H1 (cell line): ENCODE data around the gene MPHOSPH10. TPM values are rescaled to one million over a fixed set of nuclear protein-coding genes. Genes with fewer than 3 reads are reported as not detected.

Source experiments
- ASH2L ChIP-seq: fragments of 200-600, 300-600 bp; sonication (generic); IDR thresholded peaks from one replicate; pipeline ENCODE4 v1.7.1; 2017; ENCODE audit warnings: low read length
- CBX5 ChIP-seq: fragments of 300-800, 300-1000 bp; sonication (generic); IDR thresholded peaks from 2 replicates; pipeline ENCODE4 v1.7.1; 2016; ENCODE audit warnings: antibody characterized with exemption, low read length, low read depth
- CHD7 ChIP-seq: fragments of 300-600 bp; sonication (generic); IDR thresholded peaks from 2 replicates; pipeline ENCODE4 v1.7.1; 2012; ENCODE audit warnings: low read length, moderate library complexity, mild to moderate bottlenecking, inconsistent platforms; ENCODE audit not compliant: insufficient replicate concordance
- JUN ChIP-seq: IDR thresholded peaks from 2 replicates; pipeline ENCODE4 v1.6.1; 2011; ENCODE audit warnings: low read depth, mild to moderate bottlenecking, improper control_type of control experiment, low read length
- PHF8 ChIP-seq: fragments of 200-600 bp; sonication (generic); conservative IDR thresholded peaks from 2 replicates; pipeline ENCODE4 v1.7.1; 2012; ENCODE audit warnings: low read depth, mild to moderate bottlenecking, inconsistent platforms, low read length, moderate library complexity
- SAP30 ChIP-seq: fragments of 300-600 bp; sonication (generic); IDR thresholded peaks from 2 replicates; pipeline ENCODE4 v1.7.1; 2012; ENCODE audit warnings: low read length, moderate library complexity, mild to moderate bottlenecking, inconsistent platforms; ENCODE audit not compliant: insufficient read depth, insufficient replicate concordance
- TBP ChIP-seq: IDR thresholded peaks from 2 replicates; pipeline ENCODE4 v1.6.1; 2011; ENCODE audit warnings: low read depth, low read length, improper control_type of control experiment
- polyA plus RNA-seq, 7 experiments: library from polyadenylated mRNA; depleted of rRNA in 3 of 7; stranded (reverse) in 5 of 7; unstranded in 2 of 7; fragments of >200 nt in 5 of 7; fragments of 200-250 nt in 2 of 7; gene quantifications; 1 replicate in 5 of 7; 2 replicates in 1 of 7; 4 replicates in 1 of 7; pipeline versions ENCODE4 v1.2.1 to v1.2.3, GENCODE V29; 2011 to 2013; ENCODE audit warnings: missing spikeins in 2 of 7, mixed read lengths in 2 of 7
- total RNA-seq: library from RNA; stranded (reverse); fragmentation: NEBNext Ultra II Directional; extraction: Animal tissue kit (Norgen Biotek cat#: 25700); gene quantifications from 2 replicates; pipeline ENCODE4 v1.2.1, GENCODE V29; 2021
- TF ChIP-seq, protein P1 (sequence below): IDR thresholded peaks from 2 replicates; pipeline ENCODE4 v1.6.1; 2012; ENCODE audit warnings: low read length, inconsistent platforms

The MPHOSPH10 gene
- total and polyA plus RNA-seq, 2 of the 8 experiments (the other 6 are each of a cell fraction or from before 2014, with no cell fraction given) = 4.5 to 39.1 TPM

GRCh38 chr2:71154279-71154678 is 23.8 kb downstream of the MPHOSPH10 start (continued):
- TF ChIP-seq CHD7 (no peak), JUN (no peak), CBX5 (no peak), SAP30 (no peak), TBP (no peak), PHF8 (no peak), ASH2L (no peak)
- TF ChIP-seq, protein P1, sequence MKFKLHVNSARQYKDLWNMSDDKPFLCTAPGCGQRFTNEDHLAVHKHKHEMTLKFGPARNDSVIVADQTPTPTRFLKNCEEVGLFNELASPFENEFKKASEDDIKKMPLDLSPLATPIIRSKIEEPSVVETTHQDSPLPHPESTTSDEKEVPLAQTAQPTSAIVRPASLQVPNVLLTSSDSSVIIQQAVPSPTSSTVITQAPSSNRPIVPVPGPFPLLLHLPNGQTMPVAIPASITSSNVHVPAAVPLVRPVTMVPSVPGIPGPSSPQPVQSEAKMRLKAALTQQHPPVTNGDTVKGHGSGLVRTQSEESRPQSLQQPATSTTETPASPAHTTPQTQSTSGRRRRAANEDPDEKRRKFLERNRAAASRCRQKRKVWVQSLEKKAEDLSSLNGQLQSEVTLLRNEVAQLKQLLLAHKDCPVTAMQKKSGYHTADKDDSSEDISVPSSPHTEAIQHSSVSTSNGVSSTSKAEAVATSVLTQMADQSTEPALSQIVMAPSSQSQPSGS = no peak
